Measurements from ENCODE around the gene GPC6. TPM values are rescaled to one million over a fixed set of nuclear protein-coding genes. Genes with fewer than 3 reads are reported as not detected.

The GPC6 gene
- total and polyA plus RNA-seq, 2 experiments from 2014 or later: 26.0 to 92.8 TPM

- H3K4me3 ChIP-seq: no peak overlapping the region
- H3K79me2 ChIP-seq: peaks cover 32% of the 10 kb centered on the region
- DNase-seq (ENCODE audit: low spot score): no peak
- no peak overlapping the region for H2AFZ ChIP-seq
- H3K36me3 ChIP-seq (replicated peaks; ENCODE audit: insufficient read depth, low read depth): no peaks in the 10 kb centered on the region
- H3K4me2 ChIP-seq: no peak overlapping the region
- H3K4me1 ChIP-seq (ENCODE audit: insufficient read depth): no peaks in the 10 kb centered on the region
- no peaks in the 10 kb centered on the region for H3K9me2 ChIP-seq (replicated peaks; ENCODE audit: insufficient read depth)
- no peaks in the 10 kb centered on the region for H4K20me1 ChIP-seq (ENCODE audit: insufficient read depth, poor library complexity, severe bottlenecking)
- no peaks in the 10 kb centered on the region for H3K9me3 ChIP-seq (ENCODE audit: low read depth)
- TF ChIP-seq EZH2phosphoT487 (IDR thresholded peaks at IDR 0.05; ENCODE audit: low read depth, severe bottlenecking, unreplicated experiment) (no peak), EZH2 (IDR thresholded peaks at IDR 0.05; ENCODE audit: borderline replicate concordance) (no peak), CTCF (IDR thresholded peaks at IDR 0.05; ENCODE audit: poor library complexity) (no peak)
- no peaks in the 10 kb centered on the region for H3K27me3 ChIP-seq
- 92% methylated on average over 6 of the region's 6 CpGs for WGBS (ENCODE audit: low lambda C conversion rate, missing lambda C conversion rate)
- no peak overlapping the region for H3K27ac ChIP-seq
These were observed 307.6 kb downstream of the GPC6 start for GRCh38 chr13:93534181-93534700.

GRCh38 chr13:93535251-93535650 is 308.6 kb downstream of the GPC6 start:
- no peaks in the 10 kb centered on the region for H3K9me2 ChIP-seq (replicated peaks; ENCODE audit: insufficient read depth)
- H3K27ac ChIP-seq: no peak overlapping the region
- H4K20me1 ChIP-seq (ENCODE audit: insufficient read depth, poor library complexity, severe bottlenecking): no peaks in the 10 kb centered on the region
- H3K79me2 ChIP-seq: peaks cover 27% of the 10 kb centered on the region
- H3K9me3 ChIP-seq (ENCODE audit: low read depth): no peaks in the 10 kb centered on the region
- DNase-seq (ENCODE audit: low spot score): no peak
- H3K27me3 ChIP-seq: no peaks in the 10 kb centered on the region
- no peak for TF ChIP-seq EZH2phosphoT487 (IDR thresholded peaks at IDR 0.05; ENCODE audit: low read depth, severe bottlenecking, unreplicated experiment)
- no peak for TF ChIP-seq EZH2 (IDR thresholded peaks at IDR 0.05; ENCODE audit: borderline replicate concordance)
- no peak for TF ChIP-seq CTCF (IDR thresholded peaks at IDR 0.05; ENCODE audit: poor library complexity)
- no peak overlapping the region for H3K4me3 ChIP-seq
- H3K4me1 ChIP-seq (ENCODE audit: insufficient read depth): no peaks in the 10 kb centered on the region
- no peaks in the 10 kb centered on the region for H3K36me3 ChIP-seq (replicated peaks; ENCODE audit: insufficient read depth, low read depth)
- 100% methylated on average over 1 of the region's 1 CpG for WGBS (ENCODE audit: low lambda C conversion rate, missing lambda C conversion rate)
- no peak overlapping the region for H3K4me2 ChIP-seq
- no peak overlapping the region for H2AFZ ChIP-seq

GRCh38 chr13:93539914-93540313 is 313.3 kb downstream of the GPC6 start:
- Histone ChIP-seq H4K20me1 (ENCODE audit: insufficient read depth, poor library complexity, severe bottlenecking) (no peaks in the 10 kb centered on the region), H3K27me3 (no peaks in the 10 kb centered on the region), H3K79me2 (peaks cover 19% of the 10 kb centered on the region), H3K4me2 (no peak overlapping the region), H3K36me3 (replicated peaks; ENCODE audit: insufficient read depth, low read depth) (no peaks in the 10 kb centered on the region), H3K9me2 (replicated peaks; ENCODE audit: insufficient read depth) (no peaks in the 10 kb centered on the region), H3K4me3 (no peak overlapping the region), H3K4me1 (ENCODE audit: insufficient read depth) (no peaks in the 10 kb centered on the region), H3K27ac (no peak overlapping the region), H2AFZ (no peak overlapping the region), H3K9me3 (ENCODE audit: low read depth) (no peaks in the 10 kb centered on the region)
- no peak for TF ChIP-seq EZH2 (IDR thresholded peaks at IDR 0.05; ENCODE audit: borderline replicate concordance)
- TF ChIP-seq CTCF (IDR thresholded peaks at IDR 0.05; ENCODE audit: poor library complexity): no peak
- TF ChIP-seq EZH2phosphoT487 (IDR thresholded peaks at IDR 0.05; ENCODE audit: low read depth, severe bottlenecking, unreplicated experiment): no peak
- DNase-seq (ENCODE audit: low spot score): no peak
- 94% methylated on average over 6 of the region's 6 CpGs for WGBS (ENCODE audit: low lambda C conversion rate, missing lambda C conversion rate)

GRCh38 chr13:93547886-93548285 is 321.3 kb downstream of the GPC6 start:
- H3K36me3 ChIP-seq (replicated peaks; ENCODE audit: insufficient read depth, low read depth): no peaks in the 10 kb centered on the region
- peaks cover 18% of the 10 kb centered on the region for H3K79me2 ChIP-seq
- no peak overlapping the region for H3K27ac ChIP-seq
- TF ChIP-seq CTCF (IDR thresholded peaks at IDR 0.05; ENCODE audit: poor library complexity) (no peak), EZH2 (IDR thresholded peaks at IDR 0.05; ENCODE audit: borderline replicate concordance) (no peak), EZH2phosphoT487 (IDR thresholded peaks at IDR 0.05; ENCODE audit: low read depth, severe bottlenecking, unreplicated experiment) (no peak)
- no peaks in the 10 kb centered on the region for H3K27me3 ChIP-seq
- no peaks in the 10 kb centered on the region for H3K4me1 ChIP-seq (ENCODE audit: insufficient read depth)
- H4K20me1 ChIP-seq (ENCODE audit: insufficient read depth, poor library complexity, severe bottlenecking): no peaks in the 10 kb centered on the region
- no peaks in the 10 kb centered on the region for H3K9me2 ChIP-seq (replicated peaks; ENCODE audit: insufficient read depth)
- no peak for DNase-seq (ENCODE audit: low spot score)
- H2AFZ ChIP-seq: no peak overlapping the region
- no peaks in the 10 kb centered on the region for H3K9me3 ChIP-seq (ENCODE audit: low read depth)
- H3K4me2 ChIP-seq: no peak overlapping the region
- no peak overlapping the region for H3K4me3 ChIP-seq
